GM12878 (cell line): Measurements from ENCODE around the gene DPP3. TPM values are rescaled to one million over a fixed set of nuclear protein-coding genes. Genes with fewer than 3 reads are reported as not detected.

Source experiments
- ATAC-seq: fragments of 200-7000 bp; cut with Tn5 transposase; 3 replicates; pipeline ENCODE4 v1.9.1; 2020; ENCODE audit warnings: mild to moderate bottlenecking, moderate library complexity
- BruUV-seq: library from RNA; stranded (reverse); fragments of 400-500 nt; replicated peaks from 2 replicates; lab custom pipeline; 2021; lab: Mats Ljungman, UMichigan
- CTCF ChIA-PET: fragments of 300-600 bp; sonication (Branson Sonifier 250); formaldehyde crosslinking; extraction: SDS; loops from one replicate; lab custom pipeline; 2021; ENCODE audit warnings: inconsistent platforms; lab: Yijun Ruan, JAX
- POLR2A ChIA-PET: fragments of 350-600 bp; formaldehyde crosslinking; extraction: SDS; loops from one replicate; lab custom pipeline; 2021; ENCODE audit warnings: inconsistent platforms; lab: Charles Lee
- RAD21 ChIA-PET: fragments of 300-600 bp; sonication (Branson Sonifier 250); formaldehyde crosslinking; loops from one replicate; lab custom pipeline; 2023; ENCODE audit warnings: antibody characterized with exemption; ENCODE audit not compliant: unreplicated experiment; lab: Charles Lee
- SMC1A ChIA-PET: fragments of 300-600 bp; sonication (Branson Sonifier 250); formaldehyde crosslinking; loops from one replicate; lab custom pipeline; 2023; ENCODE audit not compliant: unreplicated experiment, uncharacterized antibody; lab: Charles Lee
- DNase-seq: peaks from one replicate; pipeline ENCODE4 v3.0.0-alpha.2; 2011; ENCODE audit warnings: low read depth, low spot score
- FAIRE-seq: peaks from 3 replicates; lab custom pipeline; 2011; peaks lifted over from hg19 to GRCh38; lab: Jason Lieb, UNC
- H2AFZ ChIP-seq: 2 replicates; pipeline ENCODE4 v1.6.0; 2011; ENCODE audit warnings: low read depth, low read length, control low read depth; ENCODE audit not compliant: control insufficient read depth
- H3K27ac ChIP-seq: 2 replicates; pipeline ENCODE4 v1.5.1; 2011; ENCODE audit warnings: control low read depth; ENCODE audit not compliant: control insufficient read depth, insufficient read depth
- H3K27me3 ChIP-seq, 2 experiments: replicated peaks in 1 of 2; 2 replicates each; pipeline versions ENCODE4 v1.6.0 to v1.6.1; 2011; ENCODE audit warnings: low read length in 1 of 2; ENCODE audit not compliant: control insufficient read depth in 2 of 2, insufficient read depth in 2 of 2
- H3K36me3 ChIP-seq, 2 experiments: 2 replicates each; pipeline ENCODE4 v1.5.1; 2011; ENCODE audit warnings: low read length in 1 of 2; ENCODE audit not compliant: control insufficient read depth in 2 of 2, insufficient read depth in 2 of 2
- H3K4me1 ChIP-seq: 2 replicates; pipeline ENCODE4 v1.6.1; 2011; ENCODE audit warnings: mild to moderate bottlenecking, low read length, moderate library complexity, mixed read lengths; ENCODE audit not compliant: control insufficient read depth, insufficient read depth
- H3K4me2 ChIP-seq: 2 replicates; pipeline ENCODE4 v1.6.0; 2011; ENCODE audit warnings: control low read depth; ENCODE audit not compliant: control insufficient read depth, insufficient read depth
- H3K4me3 ChIP-seq: fragments of 200-600 bp; sonication (generic); 2 replicates; pipeline ENCODE4 v1.5.1; 2016
- H3K79me2 ChIP-seq: 2 replicates; pipeline ENCODE4 v1.6.0; 2011; ENCODE audit warnings: low read length; ENCODE audit not compliant: control insufficient read depth, insufficient read depth
- H3K9ac ChIP-seq: 2 replicates; pipeline ENCODE4 v1.8.0; 2011; ENCODE audit warnings: low read length, control low read depth, mixed read lengths; ENCODE audit not compliant: control insufficient read depth, insufficient read depth
- H3K9me3 ChIP-seq: replicated peaks from 3 replicates; pipeline ENCODE4 v1.5.1; 2011; ENCODE audit warnings: mild to moderate bottlenecking, low read length; ENCODE audit not compliant: control insufficient read depth, insufficient read depth
- H4K20me1 ChIP-seq: 2 replicates; pipeline ENCODE4 v1.6.0; 2011; ENCODE audit not compliant: control insufficient read depth, insufficient read depth
- IRF4 ChIP-seq: IDR thresholded peaks from 2 replicates; pipeline ENCODE4 v1.6.1; 2011; ENCODE audit warnings: low read depth, low read length
- SMC3 ChIP-seq: IDR thresholded peaks from 2 replicates; pipeline ENCODE4 v1.6.1; 2011; ENCODE audit warnings: low read length, improper control_type of control experiment, borderline replicate concordance
- WGBS: methylation state at CpG from one replicate; pipeline ENCODE4 v1.1.6; 2016; ENCODE audit warnings: low lambda C conversion rate; ENCODE audit not compliant: insufficient replicate concordance, insufficient coverage; ENCODE audit errors: missing lambda C conversion rate; 5-methylcytosine and 5-hydroxymethylcytosine counted together
- in situ Hi-C: fragments of 300-500 bp; cut with MboI; formaldehyde crosslinking; loops from 9 replicates; pipeline ENCODE4 v1.14.3; 2018; ENCODE audit warnings: mixed read lengths
- intact Hi-C: fragments of 100-400 bp; cut with micrococcal nuclease; formaldehyde crosslinking; loops from one replicate; pipeline ENCODE4 v1.14.2; 2022; ENCODE audit not compliant: unreplicated experiment
- polyA plus RNA-seq, 11 experiments: library from polyadenylated mRNA; depleted of rRNA in 4 of 11; unstranded in 6 of 11; stranded (reverse) in 5 of 11; fragments of >200 nt; fragmentation: Nextera tagmentation in 4 of 11; fragmentation: Illumina TruSeq in 1 of 11; extraction: Ambion mirVana in 4 of 11; extraction: Trizol in 1 of 11; gene quantifications; 1 replicate in 1 of 11; 2 replicates in 10 of 11; pipeline versions ENCODE4 v1.2.1 to v1.2.3, GENCODE V29; 2011 to 2016; ENCODE audit warnings: inconsistent platforms in 2 of 11, missing spikeins in 2 of 11, low read depth in 1 of 11
- total RNA-seq, 4 experiments: library from RNA; depleted of rRNA in 3 of 4; stranded (reverse); fragments of >200 nt in 3 of 4; fragmentation: Illumina TruSeq in 1 of 4; extraction: Trizol in 1 of 4; gene quantifications; 2 replicates each; pipeline versions ENCODE4 v1.2.1 to v1.2.3, GENCODE V29; 2013 to 2021
- TF ChIP-seq, protein P1 (sequence below): fragments of 450-650 bp; IDR thresholded peaks from 2 replicates; pipeline ENCODE4 v1.6.1; 2017; ENCODE audit warnings: mild to moderate bottlenecking, moderate library complexity

Gene DPP3
- total and polyA plus RNA-seq, 10 of the 15 experiments (the other 5 are each of a cell fraction or from before 2014, with no cell fraction given), result 6.0 to 117 (median 78.1) TPM

GRCh38 chr11:66448523-66448922 is 31.7 kb upstream of the DPP3 start:
- intact Hi-C loops, result no loop called here
- Histone ChIP-seq H3K9me3 (no peaks in the 10 kb centered on the region; the same call in 2 of the 3 replicates), H3K4me1 (no peaks in the 10 kb centered on the region), H3K36me3 (no peaks in the 10 kb centered on the region), H3K4me3 (no peak overlapping the region), H4K20me1 (no peaks in the 10 kb centered on the region), H3K79me2 (no peaks in the 10 kb centered on the region), H2AFZ (no peak overlapping the region), H3K9ac (no peak overlapping the region), H3K4me2 (no peak overlapping the region), H3K27ac (no peak overlapping the region), H3K27me3 (no peaks in the 10 kb centered on the region; a peak in 1 of 4 replicates)
- WGBS, result 0% methylated on average over 4 of the region's 4 CpGs
- no peak for FAIRE-seq
- BruUV-seq, result no TSS peak
- SMC1A ChIA-PET, result interaction anchor here (1.5 kb wide), 1 partner anchor 10 kb away, joined by 3 read pairs; the partner anchor contains the start of gene MRPL11
- ATAC-seq, result no peak
- DNase-seq, result no peak
- in situ Hi-C loops, result no loop called here
- RAD21 ChIA-PET, result no interaction called here
- POLR2A ChIA-PET, result interaction anchor here (1.4 kb wide), 1 partner anchor 10 kb away, joined by 3 read pairs; the partner anchor contains the start of gene MRPL11
- TF ChIP-seq SMC3 (no peak), IRF4 (no peak)
- TF ChIP-seq, protein P1, sequence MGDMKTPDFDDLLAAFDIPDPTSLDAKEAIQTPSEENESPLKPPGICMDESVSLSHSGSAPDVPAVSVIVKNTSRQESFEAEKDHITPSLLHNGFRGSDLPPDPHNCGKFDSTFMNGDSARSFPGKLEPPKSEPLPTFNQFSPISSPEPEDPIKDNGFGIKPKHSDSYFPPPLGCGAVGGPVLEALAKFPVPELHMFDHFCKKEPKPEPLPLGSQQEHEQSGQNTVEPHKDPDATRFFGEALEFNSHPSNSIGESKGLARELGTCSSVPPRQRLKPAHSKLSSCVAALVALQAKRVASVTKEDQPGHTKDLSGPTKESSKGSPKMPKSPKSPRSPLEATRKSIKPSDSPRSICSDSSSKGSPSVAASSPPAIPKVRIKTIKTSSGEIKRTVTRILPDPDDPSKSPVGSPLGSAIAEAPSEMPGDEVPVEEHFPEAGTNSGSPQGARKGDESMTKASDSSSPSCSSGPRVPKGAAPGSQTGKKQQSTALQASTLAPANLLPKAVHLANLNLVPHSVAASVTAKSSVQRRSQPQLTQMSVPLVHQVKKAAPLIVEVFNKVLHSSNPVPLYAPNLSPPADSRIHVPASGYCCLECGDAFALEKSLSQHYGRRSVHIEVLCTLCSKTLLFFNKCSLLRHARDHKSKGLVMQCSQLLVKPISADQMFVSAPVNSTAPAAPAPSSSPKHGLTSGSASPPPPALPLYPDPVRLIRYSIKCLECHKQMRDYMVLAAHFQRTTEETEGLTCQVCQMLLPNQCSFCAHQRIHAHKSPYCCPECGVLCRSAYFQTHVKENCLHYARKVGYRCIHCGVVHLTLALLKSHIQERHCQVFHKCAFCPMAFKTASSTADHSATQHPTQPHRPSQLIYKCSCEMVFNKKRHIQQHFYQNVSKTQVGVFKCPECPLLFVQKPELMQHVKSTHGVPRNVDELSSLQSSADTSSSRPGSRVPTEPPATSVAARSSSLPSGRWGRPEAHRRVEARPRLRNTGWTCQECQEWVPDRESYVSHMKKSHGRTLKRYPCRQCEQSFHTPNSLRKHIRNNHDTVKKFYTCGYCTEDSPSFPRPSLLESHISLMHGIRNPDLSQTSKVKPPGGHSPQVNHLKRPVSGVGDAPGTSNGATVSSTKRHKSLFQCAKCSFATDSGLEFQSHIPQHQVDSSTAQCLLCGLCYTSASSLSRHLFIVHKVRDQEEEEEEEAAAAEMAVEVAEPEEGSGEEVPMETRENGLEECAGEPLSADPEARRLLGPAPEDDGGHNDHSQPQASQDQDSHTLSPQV, result no peak
- CTCF ChIA-PET, result interaction anchor here (1.4 to 2.0 kb wide), 2 partner anchors 10 to 32 kb away, joined by 4 to 9 read pairs; partner anchors contain the start of genes DPP3 and MRPL11
